Transverse colon (tissue), 4 donors: ENCODE measurements around the gene GPAT3. TPM values are rescaled to one million over a fixed set of nuclear protein-coding genes. Genes with fewer than 3 reads are reported as not detected.

Experiments
- DNase-seq: peaks from one replicate; pipeline ENCODE4 v3.0.0-alpha.2; 2019
- H3K27ac ChIP-seq, 4 donors: fragments of 200-600 bp; sonication (generic); 2 replicates each; pipeline ENCODE4 v1.5.1; 2016 to 2018; ENCODE audit warnings: inconsistent platforms in 4 of 4
- H3K27me3 ChIP-seq: fragments of 200-600 bp; sonication (generic); 2 replicates; pipeline ENCODE4 v1.5.1; 2017; ENCODE audit warnings: inconsistent platforms
- H3K36me3 ChIP-seq, 4 donors: fragments of 200-600 bp; sonication (generic); 2 replicates each; pipeline ENCODE4 v1.5.1; 2017 to 2019; ENCODE audit warnings: inconsistent platforms in 4 of 4
- H3K4me1 ChIP-seq, 4 donors: fragments of 200-600 bp; sonication (generic); 2 replicates each; pipeline ENCODE4 v1.5.1; 2017 to 2020; ENCODE audit warnings: inconsistent platforms in 4 of 4
- H3K4me3 ChIP-seq, 4 donors: fragments of 200-600 bp; sonication (generic); 1 replicate in 1 of 4; 2 replicates in 3 of 4; pipeline versions ENCODE4 v1.5.1 to v1.6.1; 2017 to 2019; ENCODE audit warnings: inconsistent platforms in 4 of 4
- H3K9me3 ChIP-seq, 2 donors: fragments of 200-600 bp; sonication (generic); 2 replicates each; pipeline ENCODE4 v1.5.1; 2017 to 2019; ENCODE audit warnings: inconsistent platforms in 2 of 2
- EP300 ChIP-seq: sonication (generic); formaldehyde crosslinking; IDR thresholded peaks from one replicate; pipeline ENCODE4 v1.6.1; 2017; ENCODE audit warnings: antibody characterized with exemption, low read depth
- POLR2A ChIP-seq: fragments of 450-650 bp; IDR thresholded peaks from one replicate; pipeline ENCODE4 v1.6.1; 2016; ENCODE audit warnings: antibody characterized with exemption, mild to moderate bottlenecking, moderate library complexity
- POLR2AphosphoS5 ChIP-seq, 3 donors: sonication (generic); formaldehyde crosslinking; IDR thresholded peaks; one replicate each; pipeline ENCODE4 v1.6.1; 2016; ENCODE audit warnings: antibody characterized with exemption in 3 of 3
- WGBS, 2 donors: methylation state at CpG; one replicate each; pipeline ENCODE4 v1.1.5; 2018; ENCODE audit warnings: low coverage in 1 of 2; 5-methylcytosine and 5-hydroxymethylcytosine counted together
- in situ Hi-C, 4 donors: fragments of 200-750 bp; cut with MboI; loops; one replicate each; pipeline versions ENCODE4 v1.15.0 to v1.15.1; 2017; ENCODE audit warnings: low sequenced_read_pairs in 3 of 4, low pct_ligation_motif_present in 1 of 4, low pct_unique_long_range_greater_than_20kb in 1 of 4
- intact Hi-C: fragments of 100-400 bp; cut with DNase I; formaldehyde crosslinking; loops from one replicate; pipeline ENCODE4 v1.15.1; 2023; ENCODE audit warnings: low total_unique reads
- total RNA-seq, 4 donors: library from RNA; depleted of rRNA; stranded (reverse); fragments of >200 nt; gene quantifications; one replicate each; pipeline ENCODE4 v1.1.0, GENCODE V29; 2016
- TF ChIP-seq, protein P1 (sequence below), 5 experiments: fragments of 200-600 bp in 3 of 5; fragments of 450-650 bp in 2 of 5; sonication (generic) in 3 of 5; IDR thresholded peaks; 1 replicate in 2 of 5; 2 replicates in 3 of 5; pipeline ENCODE4 v1.5.1; 2016 to 2017; ENCODE audit warnings: antibody characterized with exemption in 5 of 5, inconsistent platforms in 3 of 5, mild to moderate bottlenecking in 2 of 5, moderate library complexity in 1 of 5

The GPAT3 gene
- total RNA-seq, 4 donors from 2014 or later: 2.8 to 32.4 (median 22.0) TPM

GRCh38 chr4:83568062-83568461 lies 32.2 kb downstream of the GPAT3 start:
- no peaks in the 10 kb centered on the region for H3K9me3 ChIP-seq
- no peaks in the 10 kb centered on the region for H3K4me1 ChIP-seq
- in situ Hi-C loops: no loop called here
- TF ChIP-seq POLR2AphosphoS5 (IDR thresholded peaks at IDR 0.05): no peak
- no peak for TF ChIP-seq EP300
- TF ChIP-seq, protein P1, sequence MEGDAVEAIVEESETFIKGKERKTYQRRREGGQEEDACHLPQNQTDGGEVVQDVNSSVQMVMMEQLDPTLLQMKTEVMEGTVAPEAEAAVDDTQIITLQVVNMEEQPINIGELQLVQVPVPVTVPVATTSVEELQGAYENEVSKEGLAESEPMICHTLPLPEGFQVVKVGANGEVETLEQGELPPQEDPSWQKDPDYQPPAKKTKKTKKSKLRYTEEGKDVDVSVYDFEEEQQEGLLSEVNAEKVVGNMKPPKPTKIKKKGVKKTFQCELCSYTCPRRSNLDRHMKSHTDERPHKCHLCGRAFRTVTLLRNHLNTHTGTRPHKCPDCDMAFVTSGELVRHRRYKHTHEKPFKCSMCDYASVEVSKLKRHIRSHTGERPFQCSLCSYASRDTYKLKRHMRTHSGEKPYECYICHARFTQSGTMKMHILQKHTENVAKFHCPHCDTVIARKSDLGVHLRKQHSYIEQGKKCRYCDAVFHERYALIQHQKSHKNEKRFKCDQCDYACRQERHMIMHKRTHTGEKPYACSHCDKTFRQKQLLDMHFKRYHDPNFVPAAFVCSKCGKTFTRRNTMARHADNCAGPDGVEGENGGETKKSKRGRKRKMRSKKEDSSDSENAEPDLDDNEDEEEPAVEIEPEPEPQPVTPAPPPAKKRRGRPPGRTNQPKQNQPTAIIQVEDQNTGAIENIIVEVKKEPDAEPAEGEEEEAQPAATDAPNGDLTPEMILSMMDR (IDR thresholded peaks at IDR 0.05): no peak
- TF ChIP-seq POLR2A: no peak
- 75 to 85% methylated on average over 3 of the region's 3 CpGs for WGBS, 2 donors
- no peak for DNase-seq
- H3K27ac ChIP-seq: no peak overlapping the region
- no peak overlapping the region for H3K4me3 ChIP-seq
- no peaks in the 10 kb centered on the region for H3K27me3 ChIP-seq
- intact Hi-C loops: no loop called here
- no peaks in the 10 kb centered on the region for H3K36me3 ChIP-seq

DNA sequence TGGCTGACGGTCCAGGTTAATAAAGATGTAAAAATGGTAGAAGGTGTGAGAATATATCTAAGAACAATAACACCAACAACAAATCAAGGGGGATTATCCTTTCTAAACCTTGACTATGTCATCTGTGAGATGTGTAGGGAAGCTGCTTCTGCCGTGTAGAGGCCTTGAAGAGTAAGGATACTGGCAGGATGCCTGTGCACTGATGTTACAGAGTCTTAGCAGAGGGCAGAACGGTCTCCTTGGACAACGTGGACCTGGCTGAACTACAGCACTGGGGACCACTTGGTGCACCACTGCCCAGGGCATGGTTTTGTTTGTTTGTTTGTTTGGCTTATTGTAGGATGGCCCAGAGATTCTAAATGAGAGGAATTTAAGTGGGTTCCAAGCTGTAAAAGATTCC lies 33.5 kb downstream of the GPAT3 start:
- no peaks in the 10 kb centered on the region for H3K9me3 ChIP-seq
- TF ChIP-seq, protein P1 (IDR thresholded peaks at IDR 0.05): no peak
- TF ChIP-seq POLR2A (no peak), POLR2AphosphoS5 (IDR thresholded peaks at IDR 0.05) (no peak), EP300 (no peak)
- intact Hi-C loops (no loop called here), in situ Hi-C loops (no loop called here)
- H3K4me3 ChIP-seq: no peak overlapping the region
- peaks cover 0 to 5% (median 0%) of the 10 kb centered on the region in 4 donors for H3K4me1 ChIP-seq
- no peaks in the 10 kb centered on the region for H3K36me3 ChIP-seq
- H3K27me3 ChIP-seq: no peaks in the 10 kb centered on the region
- WGBS, 2 donors: 74 to 78% methylated on average over 1 to 4 of the region's 4 CpGs
- H3K27ac ChIP-seq: no peak overlapping the region
- no peak for DNase-seq

DNA sequence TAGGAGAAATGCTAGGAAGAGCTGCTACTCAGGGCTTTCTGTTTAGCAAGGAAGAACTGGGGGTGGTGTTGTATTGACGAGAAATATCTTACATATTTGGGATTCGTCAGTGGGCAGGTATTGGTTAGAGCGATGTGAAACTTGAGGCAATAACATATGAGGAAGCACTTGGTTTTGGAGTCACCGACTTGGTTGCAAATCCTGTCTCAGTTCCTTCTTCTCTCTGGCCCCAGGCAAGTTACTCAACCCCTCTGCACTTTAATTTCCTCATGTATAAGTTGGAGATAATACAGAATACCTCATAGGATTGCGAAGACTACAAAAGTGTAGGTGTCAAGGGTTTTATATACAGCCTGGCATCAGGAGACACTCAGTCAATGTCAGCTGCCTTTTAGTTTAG lies 34.1 kb downstream of the GPAT3 start:
- Histone ChIP-seq H3K27me3 (no peaks in the 10 kb centered on the region), H3K27ac (no peak overlapping the region), H3K36me3 (no peaks in the 10 kb centered on the region), H3K4me3 (no peak overlapping the region), H3K4me1 (peaks cover 0 to 5% (median 0%) of the 10 kb centered on the region in 4 donors), H3K9me3 (no peaks in the 10 kb centered on the region)
- intact Hi-C loops: no loop called here
- 81 to 94% methylated on average over 5 of the region's 5 CpGs for WGBS, 2 donors
- TF ChIP-seq, protein P1 (IDR thresholded peaks at IDR 0.05): no peak
- no peak for TF ChIP-seq POLR2A
- TF ChIP-seq POLR2AphosphoS5 (IDR thresholded peaks at IDR 0.05): no peak
- TF ChIP-seq EP300: no peak
- no peak for DNase-seq
- in situ Hi-C loops: no loop called here

GRCh38 chr4:83572848-83573247 lies 36.9 kb downstream of the GPAT3 start:
- H3K4me3 ChIP-seq: no peak overlapping the region
- DNase-seq: no peak
- intact Hi-C loops (no loop called here), in situ Hi-C loops (no loop called here)
- H3K27ac ChIP-seq: no peak overlapping the region
- no peaks in the 10 kb centered on the region for H3K9me3 ChIP-seq
- TF ChIP-seq EP300: no peak
- TF ChIP-seq, protein P1 (IDR thresholded peaks at IDR 0.05): no peak
- TF ChIP-seq POLR2A: no peak
- TF ChIP-seq POLR2AphosphoS5 (IDR thresholded peaks at IDR 0.05): no peak
- H3K4me1 ChIP-seq: peaks cover 0 to 5% (median 0%) of the 10 kb centered on the region in 4 donors
- no peaks in the 10 kb centered on the region for H3K27me3 ChIP-seq
- WGBS, 2 donors: 77 to 88% methylated on average over 3 of the region's 3 CpGs
- no peaks in the 10 kb centered on the region for H3K36me3 ChIP-seq
